Epithelial cell of umbilical artery (primary cell): Measurements from ENCODE around the gene THOC6. TPM values are rescaled to one million over a fixed set of nuclear protein-coding genes. Genes with fewer than 3 reads are reported as not detected.

ENCODE experiments used
- total RNA-seq: library from RNA; depleted of rRNA; stranded (reverse); fragments of >200 nt; gene quantifications from 2 replicates; pipeline ENCODE4 v1.2.3, GENCODE V29; 2014

The THOC6 gene
- total RNA-seq, result 25.3 and 36.8 TPM in 2 replicates

DNA sequence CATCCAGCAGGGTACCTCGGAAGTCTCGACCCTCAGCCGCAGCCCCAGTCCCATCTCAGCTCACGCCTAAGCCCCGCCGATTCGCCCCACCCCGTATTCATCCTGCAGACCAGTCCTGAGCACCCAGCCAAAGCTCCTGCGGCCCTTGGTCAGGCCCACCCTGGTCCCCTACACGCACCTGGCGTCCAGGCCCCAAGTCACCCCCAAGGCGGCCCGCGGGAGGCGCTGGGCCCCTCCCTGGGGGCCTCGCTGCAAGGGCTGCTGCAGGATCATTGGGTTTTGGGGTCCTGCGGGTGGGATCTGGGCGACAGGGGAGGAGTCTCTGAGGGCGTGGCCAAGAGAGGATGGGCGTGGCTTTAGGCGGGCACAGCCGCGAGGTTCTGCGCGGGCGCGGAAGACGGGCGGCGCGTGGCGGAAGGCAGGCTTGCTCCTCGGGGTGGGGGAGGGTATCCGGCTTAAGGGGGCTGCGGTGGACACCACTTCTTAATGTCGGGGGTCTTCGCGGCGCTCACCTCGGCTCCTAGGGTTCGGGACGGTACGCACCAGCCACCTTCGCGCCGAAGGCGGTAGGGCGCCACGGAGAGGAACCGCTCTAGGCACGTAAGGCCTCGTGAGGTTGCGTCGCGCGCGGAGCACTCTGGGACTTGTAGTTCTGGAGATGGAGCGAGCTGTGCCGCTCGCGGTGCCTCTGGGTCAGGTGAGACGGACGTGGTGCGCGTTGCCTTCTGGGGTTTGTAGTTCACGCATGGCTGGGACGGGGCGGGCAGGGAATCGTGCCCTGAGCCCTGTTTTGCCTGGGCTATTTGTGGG, at the start of gene THOC6, which contains the start of gene HCFC1R1:
THOC6 (plus strand) TSS at position 367 of the 810 bp plus-strand sequence; CDS start at position 659, 292 bp downstream.
HCFC1R1 (minus strand) TSS at position 274 of the 810 bp plus-strand sequence; CDS start at position 273, 1 bp downstream.

DNA sequence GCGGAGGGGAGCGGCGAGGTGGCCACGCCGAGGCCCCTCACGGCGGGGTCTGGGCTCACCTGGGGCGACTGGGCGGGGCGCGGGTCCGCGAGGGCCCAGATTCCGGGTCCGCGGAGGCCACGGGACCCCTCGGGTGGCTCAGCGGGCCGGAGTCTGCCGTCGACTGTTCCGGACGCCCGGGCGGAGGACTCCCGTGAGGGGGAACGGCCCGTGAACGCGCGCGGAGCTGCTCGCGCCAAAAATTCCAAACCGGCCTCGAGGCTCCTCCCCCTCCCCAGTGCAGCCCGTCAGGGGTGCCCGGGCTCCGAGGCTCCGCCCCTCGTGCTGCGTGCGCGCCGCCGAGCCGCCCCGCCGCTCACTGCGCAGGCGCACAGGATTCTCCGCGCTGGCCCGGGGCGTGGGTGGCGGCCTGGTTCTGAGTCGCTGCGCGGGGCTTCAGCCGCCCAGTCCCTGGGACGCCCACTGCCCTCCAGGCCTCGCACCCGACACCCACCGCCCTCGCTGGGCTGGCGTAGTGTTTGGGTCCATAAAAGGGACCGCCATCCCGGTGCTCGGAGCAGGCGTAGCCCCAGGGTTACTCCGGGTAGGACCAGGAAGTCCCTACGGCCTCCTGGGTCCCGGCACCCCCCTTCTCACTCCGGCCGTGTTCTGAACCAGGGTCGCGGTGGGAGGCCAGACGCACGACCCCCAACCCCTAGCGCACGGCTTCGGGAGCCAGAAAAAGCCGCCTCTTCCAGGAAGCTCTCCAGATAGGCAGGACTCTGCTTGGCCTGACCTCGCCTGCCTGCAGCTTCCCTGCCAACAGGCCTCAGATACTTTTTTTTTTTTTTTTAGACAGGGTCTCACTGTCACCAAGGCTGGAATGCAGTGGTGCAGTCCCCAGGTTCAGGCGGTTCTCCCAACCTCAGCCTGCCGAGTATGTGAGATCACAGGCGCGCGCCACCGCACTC, 43.3 kb upstream of the THOC6 start, which contains the start of gene PKMYT1:
PKMYT1 (minus strand) TSS at position 220 of the 950 bp plus-strand sequence. CDS start 789 bp downstream, outside the sequence.

DNA sequence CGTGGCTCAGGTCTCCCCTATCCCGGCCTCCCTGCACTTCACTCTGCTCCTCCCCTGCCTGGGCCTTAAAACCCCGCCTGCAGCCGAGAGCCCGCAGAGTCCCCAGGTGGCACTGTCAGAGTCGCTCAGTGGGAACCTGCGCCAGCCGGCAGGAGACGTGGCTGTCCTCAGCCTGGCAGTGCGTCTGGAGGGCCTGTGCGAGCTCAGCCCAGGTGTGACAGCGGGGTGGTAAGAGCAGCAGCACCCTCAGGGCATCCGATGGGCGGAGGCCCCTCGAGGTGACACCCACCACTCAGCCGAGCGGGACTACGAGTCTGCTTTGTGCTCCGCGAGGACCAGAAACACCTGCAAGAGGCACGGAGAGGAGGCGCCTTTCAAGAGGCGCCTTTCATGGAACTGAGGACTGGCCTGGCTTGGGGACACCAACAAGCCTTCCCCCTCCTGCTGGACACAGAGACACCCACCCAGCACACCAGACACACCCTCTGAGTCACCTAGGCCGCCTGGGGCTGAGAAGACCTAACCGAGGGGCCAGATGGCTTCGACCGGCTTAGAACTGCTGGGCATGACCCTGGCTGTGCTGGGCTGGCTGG, 10.9 kb upstream of the THOC6 start, which contains the start of gene CLDN9:
CLDN9 (plus strand) TSS at position 96 of the 593 bp plus-strand sequence; CDS start at position 536, 440 bp downstream.

GRCh38 chr16:3017794-3018506, 5.9 kb upstream of the THOC6 start, which contains the start of gene CLDN6:
Gene CLDN6, minus strand, starts transcription at chr16:3018183. Its CDS starts 2,162 bp downstream, at chr16:3016021.

GRCh38 chr16:3020247-3020603, 3.6 kb upstream of the THOC6 start, which contains the start of gene TNFRSF12A:
Gene TNFRSF12A, plus strand, starts transcription at chr16:3020368. Its CDS starts 30 bp downstream, at chr16:3020398.

DNA sequence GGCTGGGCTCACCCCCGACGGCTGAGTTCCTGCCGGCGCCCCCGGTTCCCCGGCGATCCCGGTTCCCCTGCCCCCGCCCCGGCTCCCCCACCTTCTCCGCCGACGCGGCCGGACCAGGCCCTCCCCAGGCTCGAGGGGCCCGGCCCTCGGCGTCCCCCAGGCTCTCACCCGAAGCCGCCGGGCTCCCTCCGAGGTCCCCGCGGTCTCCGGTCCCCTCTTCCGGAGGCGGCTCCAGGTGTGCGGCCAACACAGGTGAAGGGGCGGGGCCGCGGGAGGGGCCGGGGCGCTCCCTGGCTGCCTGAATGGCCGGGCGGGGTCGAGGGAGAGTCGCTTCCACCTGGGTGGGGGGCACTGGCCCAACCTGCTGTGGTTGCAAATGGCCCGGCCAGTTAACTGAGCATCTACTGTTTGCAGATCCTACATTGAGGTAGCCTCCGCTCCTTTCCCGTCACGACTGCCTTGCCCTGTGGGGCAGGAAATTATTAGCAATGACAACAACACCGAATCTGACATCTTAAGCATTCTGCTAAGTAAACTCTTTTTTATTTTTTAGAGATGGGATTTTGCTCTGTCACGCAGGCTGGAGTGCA, 13.0 kb downstream of the THOC6 start, which contains the start of gene BICDL2:
BICDL2 (minus strand) TSS at position 219 of the 590 bp plus-strand sequence. CDS start 1,448 bp downstream, outside the sequence.

GRCh38 chr16:3045758-3046640, 22.2 kb downstream of the THOC6 start, which contains the start of gene MMP25:
Gene MMP25, plus strand, starts transcription at chr16:3046561. Its CDS starts 357 bp downstream, at chr16:3046918.

GRCh38 chr16:3065069-3065741, 41.4 kb downstream of the THOC6 start, which contains the start of gene IL32:
Gene IL32, plus strand, starts transcription at chr16:3065640. Its CDS starts 172 bp downstream, at chr16:3065812.

Other genes with a start within 250 kb of the THOC6 start
- 394 and 1,158 TPM in 2 replicates for gene ELOB, start 246.8 kb upstream of the THOC6 start, total RNA-seq
- not detected in 2 replicates for gene PRSS33, start 236.5 kb upstream of the THOC6 start, total RNA-seq
- not detected in 2 replicates for gene PRSS41, start 225.6 kb upstream of the THOC6 start, total RNA-seq
- 1.9 TPM in 1 of 2 replicates, not detected in the other for gene PRSS21, start 206.8 kb upstream of the THOC6 start, total RNA-seq
- 0.65 and 1.5 TPM in 2 replicates for gene ZG16B, start 193.7 kb upstream of the THOC6 start, total RNA-seq
- not detected in 2 replicates for gene PRSS22, start 165.9 kb upstream of the THOC6 start, total RNA-seq
- gene FLYWCH2, start 140.8 kb upstream of the THOC6 start, total RNA-seq, result 70.5 and 86.8 TPM in 2 replicates
- 31.3 and 33.1 TPM in 2 replicates for gene FLYWCH1, start 112.1 kb upstream of the THOC6 start, total RNA-seq
- not detected in 2 replicates for gene KREMEN2, start 59.8 kb upstream of the THOC6 start, total RNA-seq
- gene PAQR4, start 54.7 kb upstream of the THOC6 start, total RNA-seq, result 9.1 and 15.3 TPM in 2 replicates
- gene PKMYT1, start 43.6 kb upstream of the THOC6 start, total RNA-seq, result 7.9 and 8.1 TPM in 2 replicates
- gene CLDN9, start 11.1 kb upstream of the THOC6 start, total RNA-seq, result not detected in 2 replicates
- not detected in 2 replicates for gene CLDN6, start 5.9 kb upstream of the THOC6 start, total RNA-seq
- 244 and 303 TPM in 2 replicates for gene TNFRSF12A, start 3.7 kb upstream of the THOC6 start, total RNA-seq
- gene HCFC1R1, start 93 bp upstream of the THOC6 start, total RNA-seq, result 2.9 and 7.0 TPM in 2 replicates
- not detected in 2 replicates for gene BICDL2, start 12.9 kb downstream of the THOC6 start, total RNA-seq
- under 0.01 TPM in 1 of 2 replicates, not detected in the other for gene MMP25, start 22.5 kb downstream of the THOC6 start, total RNA-seq
- 41.9 and 78.6 TPM in 2 replicates for gene IL32, start 41.6 kb downstream of the THOC6 start, total RNA-seq
- gene ZSCAN10, start 75.3 kb downstream of the THOC6 start, total RNA-seq, result not detected in 2 replicates
- gene ZNF205, start 88.6 kb downstream of the THOC6 start, total RNA-seq, result 20.1 and 29.9 TPM in 2 replicates
- gene ZNF213, start 111.0 kb downstream of the THOC6 start, total RNA-seq, result 3.5 and 4.5 TPM in 2 replicates
- not detected in 2 replicates for gene OR1F1, start 164.2 kb downstream of the THOC6 start, total RNA-seq
- gene ZNF200, start 211.1 kb downstream of the THOC6 start, total RNA-seq, result 10.1 and 11.9 TPM in 2 replicates
- not detected in 2 replicates for gene MEFV, start 232.6 kb downstream of the THOC6 start, total RNA-seq